Activated naive CD4-positive, alpha-beta T cell treated with anti-CD3 and anti-CD28 coated beads, Interleukin-2, amount 10 ng/mL, durations not matched to agents 7 days and 5 days (primary cell): Measurements from ENCODE around the gene TFAP2D.

Experiments
- CTCF ChIA-PET: fragments of 350-600 bp; sonication (Branson Sonifier 250); formaldehyde crosslinking; loops from one replicate; lab custom pipeline; 2021; ENCODE audit warnings: antibody characterized with exemption; lab: Charles Lee
- DNase-seq: peaks from one replicate; pipeline ENCODE4 v3.0.0-alpha.2; 2020
- H3K27ac Mint-ChIP-seq: one replicate; pipeline ENCODE4 v1.8.0; 2021; ENCODE audit warnings: mild to moderate bottlenecking, moderate library complexity, mixed read lengths
- H3K27me3 Mint-ChIP-seq: one replicate; pipeline ENCODE4 v1.8.0; 2021; ENCODE audit warnings: mild to moderate bottlenecking, mixed read lengths
- H3K36me3 Mint-ChIP-seq: one replicate; pipeline ENCODE4 v1.8.0; 2021; ENCODE audit warnings: mixed read lengths
- H3K4me1 Mint-ChIP-seq: one replicate; pipeline ENCODE4 v1.8.0; 2021; ENCODE audit warnings: mixed read lengths
- H3K4me3 Mint-ChIP-seq: one replicate; pipeline ENCODE4 v1.8.0; 2021; ENCODE audit warnings: mild to moderate bottlenecking, moderate library complexity, mixed read lengths
- H3K9me3 Mint-ChIP-seq: one replicate; pipeline ENCODE4 v1.8.0; 2021; ENCODE audit warnings: mixed read lengths

The TFAP2D gene

GRCh38 chr6:50818673-50819072 lies 105.3 kb downstream of the TFAP2D start, which contains the start of gene TFAP2B:
Gene TFAP2B, plus strand, starts transcription at chr6:50818871. Its CDS starts 21 bp downstream, at chr6:50818892.
- CTCF ChIA-PET: no interaction called here
- H3K4me3 Mint-ChIP-seq: no peak within 1 kb of the TSS
- peaks cover 78% of the 10 kb centered on the region for H3K27me3 Mint-ChIP-seq
- H3K36me3 Mint-ChIP-seq: peaks cover 1% of the 10 kb centered on the region
- no peaks in the 10 kb centered on the region for H3K9me3 Mint-ChIP-seq
- peaks cover 12% of the 10 kb centered on the region for H3K4me1 Mint-ChIP-seq
- DNase-seq: no peak
- no peak within 1 kb of the TSS for H3K27ac Mint-ChIP-seq

- CTCF ChIA-PET: no interaction called here
- no peak for DNase-seq
- Mint-ChIP-seq H3K36me3 (peaks cover 1% of the 10 kb centered on the region), H3K4me1 (peaks cover 12% of the 10 kb centered on the region), H3K27me3 (peaks cover 86% of the 10 kb centered on the region), H3K4me3 (no peak overlapping the region), H3K27ac (no peak overlapping the region), H3K9me3 (no peaks in the 10 kb centered on the region)
Measured at GRCh38 chr6:50819466-50819903, 106.2 kb downstream of the TFAP2D start.

DNA sequence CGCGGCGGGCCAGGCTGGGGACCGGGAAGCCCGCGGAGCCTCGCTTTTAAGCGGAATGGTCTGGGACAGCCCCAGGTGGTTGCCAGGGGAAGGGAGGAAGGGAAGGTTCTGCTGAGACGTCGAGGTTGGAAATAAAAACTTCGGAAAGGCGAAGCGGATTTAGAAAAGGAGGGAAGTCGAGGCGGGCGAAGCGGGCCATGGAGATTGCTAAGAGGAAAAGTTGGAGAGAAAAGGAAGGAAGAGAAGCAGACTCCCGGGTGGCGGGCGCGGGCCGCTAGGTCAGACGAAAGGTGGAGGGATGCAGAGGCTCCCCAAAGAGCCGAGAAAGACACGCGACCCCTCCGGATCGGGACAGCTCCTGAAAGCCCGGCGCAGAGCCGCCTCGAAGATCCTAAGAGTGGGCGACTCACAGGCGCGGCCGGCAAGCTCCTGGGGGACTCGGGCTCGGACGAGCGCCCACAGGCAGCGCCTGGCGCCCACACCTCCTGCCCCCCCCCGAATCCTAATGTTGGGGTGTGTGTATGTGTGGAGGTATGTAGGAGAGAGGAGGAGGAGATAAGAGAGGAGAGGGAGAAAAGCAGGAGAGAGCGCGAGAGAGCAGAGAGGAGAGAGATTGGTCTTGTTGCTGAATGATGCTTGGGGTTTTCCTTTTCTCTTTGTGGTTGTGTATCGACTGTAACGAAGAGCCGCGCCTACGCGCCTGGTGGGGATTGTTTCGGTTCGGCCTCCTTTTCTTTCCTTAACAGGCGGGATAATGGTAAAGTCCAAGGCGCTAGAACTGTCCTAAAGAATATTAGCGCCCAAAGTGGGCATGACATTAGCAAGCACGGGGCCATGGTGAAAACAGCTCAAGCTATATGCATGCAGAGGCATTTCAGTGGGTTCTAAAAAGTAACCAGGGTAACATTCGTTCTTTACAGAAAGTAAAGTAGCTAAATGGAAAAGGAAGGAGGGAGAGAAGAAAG lies 106.9 kb downstream of the TFAP2D start:
- no peak overlapping the region for H3K4me3 Mint-ChIP-seq
- H3K27ac Mint-ChIP-seq: no peak overlapping the region
- peaks cover 92% of the 10 kb centered on the region for H3K27me3 Mint-ChIP-seq
- H3K36me3 Mint-ChIP-seq: peaks cover 1% of the 10 kb centered on the region
- H3K4me1 Mint-ChIP-seq: peaks cover 12% of the 10 kb centered on the region
- CTCF ChIA-PET: no interaction called here
- no peak for DNase-seq
- no peaks in the 10 kb centered on the region for H3K9me3 Mint-ChIP-seq

DNA sequence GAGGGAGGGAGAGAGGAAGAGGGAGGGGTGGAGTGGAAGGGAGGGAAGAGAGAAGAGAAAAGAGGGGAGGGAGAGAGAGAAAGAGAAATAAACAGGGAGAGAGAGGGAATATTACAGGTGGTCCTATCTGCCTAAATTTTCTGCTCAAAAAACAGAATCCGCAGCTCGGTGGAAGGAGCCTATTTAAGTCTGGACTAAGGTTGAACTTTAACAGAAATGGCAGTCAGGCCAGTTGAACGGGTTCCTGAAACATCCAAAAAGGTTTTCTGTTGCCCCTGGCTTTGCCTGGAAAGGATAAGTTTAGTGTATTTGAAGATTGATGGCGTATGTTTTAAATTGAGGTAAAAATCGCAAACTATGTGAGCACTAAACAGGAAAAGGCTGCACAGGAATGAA lies 107.5 kb downstream of the TFAP2D start:
- H3K27ac Mint-ChIP-seq: no peak overlapping the region
- CTCF ChIA-PET: no interaction called here
- peaks cover 8% of the 10 kb centered on the region for H3K4me1 Mint-ChIP-seq
- no peak overlapping the region for H3K4me3 Mint-ChIP-seq
- no peak for DNase-seq
- H3K27me3 Mint-ChIP-seq: peaks cover 96% of the 10 kb centered on the region
- H3K36me3 Mint-ChIP-seq: peaks cover 1% of the 10 kb centered on the region
- no peaks in the 10 kb centered on the region for H3K9me3 Mint-ChIP-seq

GRCh38 chr6:50821441-50822077 lies 108.2 kb downstream of the TFAP2D start:
- no peak overlapping the region for H3K27ac Mint-ChIP-seq
- H3K4me3 Mint-ChIP-seq: no peak overlapping the region
- H3K9me3 Mint-ChIP-seq: no peaks in the 10 kb centered on the region
- no peak for DNase-seq
- H3K36me3 Mint-ChIP-seq: peaks cover 1% of the 10 kb centered on the region
- CTCF ChIA-PET: interaction anchor here (0.6 kb wide), 1 partner anchor 1139 kb away, joined by 3 read pairs; no protein-coding TSS in a partner anchor
- H3K27me3 Mint-ChIP-seq: peaks cover 98% of the 10 kb centered on the region
- peaks cover 6% of the 10 kb centered on the region for H3K4me1 Mint-ChIP-seq

DNA sequence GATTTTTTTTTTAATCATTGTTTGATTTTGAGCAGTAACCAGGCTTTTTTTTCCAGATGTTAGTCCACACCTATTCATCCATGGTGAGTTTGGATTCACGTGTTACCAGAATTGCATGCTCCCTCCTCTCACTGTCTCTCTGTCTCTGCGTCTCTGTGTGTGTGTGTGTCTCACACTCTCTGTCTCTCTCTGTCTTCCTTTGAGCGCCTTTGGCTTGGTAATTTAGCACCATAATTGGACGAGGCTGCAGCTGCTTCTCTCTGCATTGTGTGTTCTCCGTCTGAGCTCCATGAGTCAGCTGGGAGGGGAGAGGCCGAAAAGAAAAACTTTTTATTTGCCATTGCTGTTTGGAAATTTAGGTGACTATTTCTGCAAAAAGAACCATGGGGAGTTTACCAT lies 108.8 kb downstream of the TFAP2D start:
- Mint-ChIP-seq H3K4me1 (peaks cover 6% of the 10 kb centered on the region), H3K4me3 (no peak overlapping the region), H3K27ac (no peak overlapping the region), H3K36me3 (peaks cover 1% of the 10 kb centered on the region), H3K27me3 (peaks cover 98% of the 10 kb centered on the region), H3K9me3 (no peaks in the 10 kb centered on the region)
- no peak for DNase-seq
- CTCF ChIA-PET: no interaction called here
